ENCODE measurements around the gene ICE2. TPM values are rescaled to one million over a fixed set of nuclear protein-coding genes. Genes with fewer than 3 reads are reported as not detected.

The ICE2 gene
- total and polyA plus RNA-seq, 7 experiments from 2014 or later: 44.8 to 70.9 (median 54.7) TPM

DNA sequence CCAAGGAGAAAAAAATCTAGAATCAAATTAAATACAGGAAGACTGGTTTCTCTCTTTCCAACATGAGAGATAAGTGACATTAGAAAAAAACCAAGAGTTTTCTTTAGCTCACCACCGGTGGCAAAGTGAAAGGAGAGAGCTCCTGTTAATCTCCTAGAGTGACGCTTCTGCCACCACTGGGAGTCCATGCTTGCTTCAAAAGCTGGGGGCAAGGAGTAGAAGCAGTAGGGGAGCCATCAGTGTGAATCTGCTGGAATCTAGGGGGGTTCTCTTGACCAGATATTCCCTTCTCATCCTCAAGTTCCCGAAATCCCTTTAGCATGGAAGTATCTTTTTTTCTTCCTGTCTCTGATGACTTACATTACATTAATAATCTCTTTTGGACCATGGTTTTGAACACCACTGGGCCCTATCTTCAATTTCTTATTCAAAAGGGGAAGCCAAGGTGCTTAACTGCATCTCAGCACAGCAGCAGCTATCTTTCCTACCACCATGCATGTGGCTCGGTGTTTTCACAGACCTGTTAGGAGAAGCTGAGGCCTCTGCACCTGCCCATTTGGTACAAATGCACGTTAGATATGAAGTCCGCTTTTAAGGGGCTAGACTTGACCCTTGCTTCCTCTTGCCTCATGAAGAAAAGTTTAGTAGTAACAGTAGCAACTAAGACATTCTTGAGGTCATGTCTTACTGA is 6.6 kb upstream of the ICE2 start:
- Histone ChIP-seq H3K9me3 (ENCODE audit: control insufficient read depth in 2 of 3, low read length in 3 of 3) (no peaks in the 10 kb centered on the region), H3K4me3 (ENCODE audit: low read length) (no peak overlapping the region), H3K36me3 (ENCODE audit: control insufficient read depth in 2 of 3, insufficient read depth in 3 of 3, low read length in 3 of 3) (no peaks in the 10 kb centered on the region), H3K27ac (ENCODE audit: low read depth, low read length) (no peak overlapping the region), H3K27me3 (ENCODE audit: control insufficient read depth in 2 of 2, insufficient read depth in 2 of 2, low read length in 2 of 2) (no peaks in the 10 kb centered on the region), H3K4me1 (ENCODE audit: control insufficient read depth in 2 of 2, insufficient read depth in 2 of 2, low read length in 2 of 2) (peaks cover 0 to under 1% of the 10 kb centered on the region in 2 donors)
- H3K27me3 Mint-ChIP-seq: no peaks in the 10 kb centered on the region
- no peak for ATAC-seq
- H3K36me3 Mint-ChIP-seq: peaks cover 0 to 21% (median 7%) of the 10 kb centered on the region in 5 donors
- POLR2A ChIA-PET: no interaction called here
- H3K9me3 Mint-ChIP-seq: no peaks in the 10 kb centered on the region
- H3K4me1 Mint-ChIP-seq: peaks cover 12 to 71% (median 41%) of the 10 kb centered on the region in 7 donors
- CTCF ChIA-PET: no interaction called here
- DNase-seq: no peak
- H3K4me3 Mint-ChIP-seq: no peak overlapping the region
- intact Hi-C loops (cut with micrococcal nuclease): no loop called here
- H3K27ac Mint-ChIP-seq: peak overlapping the region in 7 of 9 donors; percentile 0 to 75 (median 26)

DNA sequence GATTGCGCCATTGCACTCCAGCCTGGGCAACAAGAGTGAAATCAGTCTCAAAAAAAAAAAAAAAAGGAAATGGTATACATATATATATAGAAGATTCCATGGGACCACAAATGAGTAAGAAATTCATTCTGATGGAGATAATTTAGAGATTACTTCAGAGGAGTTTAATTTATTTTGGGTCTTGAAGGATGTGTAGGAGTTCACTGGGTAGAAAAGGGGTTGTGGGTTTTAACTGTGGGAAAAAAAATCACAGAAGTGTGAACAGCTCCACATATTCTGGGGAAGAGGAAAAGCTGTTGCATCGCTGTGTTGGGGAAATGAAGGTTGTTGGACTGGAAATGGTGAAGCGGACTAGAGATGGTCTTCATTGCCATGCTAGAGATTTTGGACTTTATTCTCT is 4.1 kb upstream of the ICE2 start:
- Histone ChIP-seq H3K36me3 (ENCODE audit: control insufficient read depth in 2 of 3, insufficient read depth in 3 of 3, low read length in 3 of 3) (peaks cover 0 to 7% (median 0%) of the 10 kb centered on the region in 3 experiments), H3K9me3 (ENCODE audit: control insufficient read depth in 2 of 3, low read length in 3 of 3) (no peaks in the 10 kb centered on the region), H3K4me3 (ENCODE audit: low read length) (no peak overlapping the region), H3K4me1 (ENCODE audit: control insufficient read depth in 2 of 2, insufficient read depth in 2 of 2, low read length in 2 of 2) (peaks cover 10 to 13% of the 10 kb centered on the region in 2 donors), H3K27ac (ENCODE audit: low read depth, low read length) (no peak overlapping the region), H3K27me3 (ENCODE audit: control insufficient read depth in 2 of 2, insufficient read depth in 2 of 2, low read length in 2 of 2) (no peaks in the 10 kb centered on the region)
- Mint-ChIP-seq H3K4me3 (no peak overlapping the region), H3K36me3 (peaks cover 0 to 18% (median 7%) of the 10 kb centered on the region in 5 donors), H3K4me1 (peaks cover 29 to 78% (median 63%) of the 10 kb centered on the region in 7 donors), H3K9me3 (no peaks in the 10 kb centered on the region), H3K27me3 (no peaks in the 10 kb centered on the region), H3K27ac (no peak overlapping the region)
- ATAC-seq: no peak
- ChIA-PET POLR2A (interaction anchor here (0.5 kb wide), 1 partner anchor 459 kb away, joined by 3 read pairs; no protein-coding TSS in a partner anchor), CTCF (no interaction called here)
- DNase-seq: no peak
- intact Hi-C loops (cut with micrococcal nuclease): no loop called here

DNA sequence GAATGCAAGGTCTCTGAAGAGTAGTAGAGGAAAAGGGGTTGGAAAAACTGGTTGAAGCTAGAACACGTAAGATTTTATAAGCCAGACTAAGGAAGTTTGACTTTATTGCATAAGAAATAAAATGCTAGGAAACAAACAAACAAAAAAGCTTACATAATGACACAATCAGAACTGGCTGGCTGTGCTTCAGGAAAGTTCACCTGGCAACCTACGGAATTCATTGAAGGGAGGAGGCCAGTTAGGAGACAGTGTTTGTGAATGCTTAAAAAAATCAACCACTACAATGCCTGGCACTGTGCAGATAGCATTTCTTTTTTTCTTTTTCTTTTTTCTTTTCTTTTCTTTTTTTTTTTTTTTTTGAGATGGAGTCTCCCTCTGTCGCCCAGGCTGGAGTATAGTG is 1.9 kb upstream of the ICE2 start:
- H3K4me3 ChIP-seq (ENCODE audit: low read length): no peak overlapping the region
- CTCF ChIA-PET: interaction anchor here (0.9 kb wide), 1 partner anchor 40 kb away, joined by 3 read pairs; no protein-coding TSS in a partner anchor

DNA sequence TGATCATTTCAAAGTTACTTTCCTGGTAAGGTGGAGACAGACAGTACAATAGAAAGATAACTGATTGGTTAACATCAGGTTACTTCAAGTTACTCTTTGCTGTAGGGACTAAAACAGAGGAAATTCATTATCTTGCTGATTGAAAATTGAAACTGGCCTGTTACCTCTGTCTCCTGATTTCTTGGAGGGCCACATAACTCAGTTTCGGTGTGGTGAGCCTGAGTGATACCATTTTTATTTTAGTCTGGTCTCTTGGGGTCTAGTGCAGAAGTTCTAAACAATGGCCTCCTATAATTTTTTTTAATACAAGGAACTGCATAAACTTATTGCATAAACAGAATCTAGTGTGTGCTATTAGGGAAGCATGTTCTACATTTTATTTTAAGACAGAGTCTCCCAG is 1.2 kb upstream of the ICE2 start:
- peaks cover 0 to 19% (median 6%) of the 10 kb centered on the region in 5 donors for H3K36me3 Mint-ChIP-seq
- ATAC-seq (no peak), DNase-seq (peak in 3 of 9 donors; percentile 8 to 19 (median 10))
- H3K9me3 ChIP-seq (ENCODE audit: control insufficient read depth in 2 of 3, low read length in 3 of 3): no peaks in the 10 kb centered on the region
- peak overlapping the region; percentile 93 for H3K27ac ChIP-seq (ENCODE audit: low read depth, low read length)
- intact Hi-C loops (cut with micrococcal nuclease): no loop called here
- CTCF ChIA-PET: interaction anchor here (0.8 kb wide), 2 partner anchors 41 to 82 kb away, joined by 3 to 5 read pairs; no protein-coding TSS in a partner anchor
- no peaks in the 10 kb centered on the region for H3K27me3 ChIP-seq (ENCODE audit: control insufficient read depth in 2 of 2, insufficient read depth in 2 of 2, low read length in 2 of 2)
- peak overlapping the region; percentile 83 for H3K4me3 ChIP-seq (ENCODE audit: low read length)
- peaks cover 39 to 88% (median 70%) of the 10 kb centered on the region in 7 donors for H3K4me1 Mint-ChIP-seq
- peaks cover 0 to 13% (median 0%) of the 10 kb centered on the region in 3 experiments for H3K36me3 ChIP-seq (ENCODE audit: control insufficient read depth in 2 of 3, insufficient read depth in 3 of 3, low read length in 3 of 3)
- no peaks in the 10 kb centered on the region for H3K9me3 Mint-ChIP-seq
- peaks cover 23 to 25% of the 10 kb centered on the region in 2 donors for H3K4me1 ChIP-seq (ENCODE audit: control insufficient read depth in 2 of 2, insufficient read depth in 2 of 2, low read length in 2 of 2)
- no peaks in the 10 kb centered on the region for H3K27me3 Mint-ChIP-seq
- POLR2A ChIA-PET: interaction anchor here (0.6 to 1.4 kb wide), 10 partner anchors 9 to 383 kb away, joined by 3 to 9 read pairs (median 4); partner anchors contain the start of gene ANXA2
- peak overlapping the region; percentile 98 to 100 (median 99) for H3K27ac Mint-ChIP-seq
- peak overlapping the region; percentile 93 to 100 (median 98) for H3K4me3 Mint-ChIP-seq

More for the DNA sequence above, 1.9 kb upstream of the ICE2 start:
- intact Hi-C loops (cut with micrococcal nuclease): no loop called here
- H3K36me3 ChIP-seq (ENCODE audit: control insufficient read depth in 2 of 3, insufficient read depth in 3 of 3, low read length in 3 of 3): peaks cover 0 to 13% (median 0%) of the 10 kb centered on the region in 3 experiments
- POLR2A ChIA-PET: interaction anchor here (0.5 kb wide), 1 partner anchor 13 kb away, joined by 3 read pairs; no protein-coding TSS in a partner anchor
- ATAC-seq (no peak), DNase-seq (no peak)
- no peaks in the 10 kb centered on the region for H3K27me3 ChIP-seq (ENCODE audit: control insufficient read depth in 2 of 2, insufficient read depth in 2 of 2, low read length in 2 of 2)
- Mint-ChIP-seq H3K4me1 (peaks cover 44 to 92% (median 77%) of the 10 kb centered on the region in 7 donors), H3K27me3 (no peaks in the 10 kb centered on the region), H3K4me3 (peak overlapping the region in 7 of 10 donors; percentile 93 to 100 (median 96)), H3K27ac (peak overlapping the region in 3 of 9 donors; percentile 98 to 100 (median 99)), H3K36me3 (peaks cover 0 to 19% (median 6%) of the 10 kb centered on the region in 5 donors), H3K9me3 (no peaks in the 10 kb centered on the region)
- peaks cover 23 to 25% of the 10 kb centered on the region in 2 donors for H3K4me1 ChIP-seq (ENCODE audit: control insufficient read depth in 2 of 2, insufficient read depth in 2 of 2, low read length in 2 of 2)
- H3K27ac ChIP-seq (ENCODE audit: low read depth, low read length): no peak overlapping the region
- no peaks in the 10 kb centered on the region for H3K9me3 ChIP-seq (ENCODE audit: control insufficient read depth in 2 of 3, low read length in 3 of 3)

DNA sequence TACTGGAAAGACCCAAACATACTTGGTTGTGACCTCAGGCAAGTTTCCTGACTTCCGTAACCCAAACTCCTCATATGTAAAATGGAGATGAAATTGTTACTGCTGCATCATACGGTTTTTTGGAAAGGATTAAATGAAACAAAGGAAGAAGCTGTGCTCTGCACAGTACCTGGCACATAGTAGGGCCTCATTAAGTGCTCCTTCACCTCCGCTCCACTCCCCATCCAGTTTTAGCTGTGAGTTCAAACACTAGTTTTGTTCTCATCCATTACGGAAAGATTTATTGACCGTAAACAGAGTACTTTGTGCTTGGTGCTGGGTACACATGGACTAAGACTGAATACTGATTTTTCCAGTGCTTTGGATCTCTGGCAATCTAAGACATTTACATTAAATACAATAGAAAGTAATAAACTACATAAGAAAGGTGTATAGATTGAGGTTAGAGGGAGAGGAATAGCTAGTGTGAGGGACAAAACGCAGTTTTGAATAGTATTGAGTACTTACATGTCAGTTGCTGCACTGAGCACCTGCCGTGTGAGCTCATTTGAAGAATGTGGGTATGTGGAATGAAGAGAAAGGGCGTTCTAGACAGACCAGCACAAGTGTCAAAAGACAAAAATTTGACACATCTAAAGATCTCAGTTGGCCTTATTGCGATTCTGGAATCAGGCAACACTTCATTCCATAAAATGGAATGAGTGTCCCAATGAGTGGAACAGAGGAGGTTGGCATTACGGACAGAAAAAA is 594 bp upstream of the ICE2 start:
- intact Hi-C loops (cut with micrococcal nuclease): loop anchor here (1.0 to 10.0 kb wide), 15 partner anchors 13 to 1546 kb away; partner anchors contain the start of genes BNIP2 (in 2 of the 2), GTF2A2 (in 1 of the 2), RNF111 (in 1 of the 2) and SLTM (in 1 of the 2)

More for the DNA sequence above, 594 bp upstream of the ICE2 start:
- Histone ChIP-seq H3K27ac (ENCODE audit: low read depth, low read length) (peak overlapping the region; percentile 93), H3K36me3 (ENCODE audit: control insufficient read depth in 2 of 3, insufficient read depth in 3 of 3, low read length in 3 of 3) (peaks cover 0 to 19% (median 0%) of the 10 kb centered on the region in 3 experiments), H3K4me3 (ENCODE audit: low read length) (peak overlapping the region; percentile 83), H3K27me3 (ENCODE audit: control insufficient read depth in 2 of 2, insufficient read depth in 2 of 2, low read length in 2 of 2) (no peaks in the 10 kb centered on the region), H3K9me3 (ENCODE audit: control insufficient read depth in 2 of 3, low read length in 3 of 3) (no peaks in the 10 kb centered on the region), H3K4me1 (ENCODE audit: control insufficient read depth in 2 of 2, insufficient read depth in 2 of 2, low read length in 2 of 2) (peaks cover 23 to 25% of the 10 kb centered on the region in 2 donors)
- ATAC-seq: peak; percentile 1
- no peaks in the 10 kb centered on the region for H3K9me3 Mint-ChIP-seq
- H3K27ac Mint-ChIP-seq: peak overlapping the region; percentile 98 to 100 (median 99)
- CTCF ChIA-PET: interaction anchor here (0.8 kb wide), 2 partner anchors 41 to 81 kb away, joined by 3 to 5 read pairs; no protein-coding TSS in a partner anchor
- POLR2A ChIA-PET: interaction anchor here (0.6 to 1.5 kb wide), 18 partner anchors 9 to 383 kb away, joined by 3 to 11 read pairs (median 4); partner anchors contain the start of gene ANXA2
- DNase-seq: peak in 4 of 9 donors; percentile 9 to 27 (median 20)
- H3K27me3 Mint-ChIP-seq: no peaks in the 10 kb centered on the region
- H3K4me3 Mint-ChIP-seq: peak overlapping the region; percentile 93 to 100 (median 98)
- peaks cover 41 to 88% (median 70%) of the 10 kb centered on the region in 7 donors for H3K4me1 Mint-ChIP-seq
- H3K36me3 Mint-ChIP-seq: peaks cover 5 to 25% (median 11%) of the 10 kb centered on the region in 5 donors
